ENCODE data around the gene LIPT2.

DNA sequence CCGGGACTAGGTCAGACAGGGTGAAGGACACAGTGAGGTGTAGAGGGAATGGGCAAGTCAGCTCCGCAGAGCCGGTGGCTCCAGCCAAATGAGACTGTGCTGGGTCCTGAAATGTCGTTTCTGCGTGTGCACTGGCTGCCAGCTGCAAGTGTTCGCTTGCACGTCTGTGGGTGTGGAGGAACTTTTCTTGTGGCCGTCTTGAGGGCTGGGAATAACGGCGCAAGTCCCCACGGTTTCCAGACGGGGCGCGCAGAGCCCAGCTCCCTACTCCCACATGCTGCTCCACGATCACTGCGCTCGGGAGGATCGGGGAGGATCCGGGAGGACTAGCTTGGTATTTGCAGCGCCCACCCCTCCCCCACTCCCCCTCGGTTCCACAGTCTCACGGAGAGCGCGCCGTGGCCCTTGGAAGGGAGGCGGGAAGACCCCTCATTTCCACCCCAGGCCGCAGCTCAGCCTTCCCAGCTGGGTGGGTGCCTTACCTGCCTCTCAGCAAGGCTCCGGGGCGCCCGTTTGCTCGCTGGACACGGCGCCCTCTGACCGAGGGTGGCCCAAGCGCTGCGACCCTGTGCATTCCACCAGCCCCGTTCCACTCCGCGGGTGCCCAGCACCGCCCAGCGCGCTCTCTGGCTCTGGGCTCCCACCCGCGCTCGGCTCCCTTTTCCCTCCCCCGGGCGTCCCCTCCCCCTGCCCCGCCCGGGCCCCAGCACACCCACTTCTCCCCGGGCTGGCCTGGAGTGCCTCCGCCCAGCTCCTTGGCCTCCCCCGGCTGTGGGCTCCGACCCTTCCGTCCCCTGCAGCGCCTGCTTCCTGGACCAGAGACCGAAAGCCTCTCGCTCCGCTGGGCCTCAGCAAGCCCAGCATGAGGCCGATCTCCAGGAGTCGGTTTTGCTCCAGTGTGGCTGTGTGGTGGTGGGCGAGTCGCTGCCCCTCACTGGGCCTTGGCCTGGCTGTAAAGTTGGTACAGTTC is 26.3 kb downstream of the LIPT2 start, which contains the start of gene KCNE3:
- no peak for TF ChIP-seq POLR2A (IDR thresholded peaks at IDR 0.05; ENCODE audit: low read depth, low read length)
- TF ChIP-seq TAF1 (IDR thresholded peaks at IDR 0.05; ENCODE audit: borderline replicate concordance, low read depth, low read length) = no peak
- no peak for TF ChIP-seq POLR2AphosphoS5 (IDR thresholded peaks at IDR 0.05; ENCODE audit: low read depth, low read length)
